ENCODE results near the gene CHST13. TPM values are rescaled to one million over a fixed set of nuclear protein-coding genes. Genes with fewer than 3 reads are reported as not detected.

The CHST13 gene
- total and polyA plus RNA-seq, 2 of the 4 experiments (the other 2 are of a cell fraction), result not detected

DNA sequence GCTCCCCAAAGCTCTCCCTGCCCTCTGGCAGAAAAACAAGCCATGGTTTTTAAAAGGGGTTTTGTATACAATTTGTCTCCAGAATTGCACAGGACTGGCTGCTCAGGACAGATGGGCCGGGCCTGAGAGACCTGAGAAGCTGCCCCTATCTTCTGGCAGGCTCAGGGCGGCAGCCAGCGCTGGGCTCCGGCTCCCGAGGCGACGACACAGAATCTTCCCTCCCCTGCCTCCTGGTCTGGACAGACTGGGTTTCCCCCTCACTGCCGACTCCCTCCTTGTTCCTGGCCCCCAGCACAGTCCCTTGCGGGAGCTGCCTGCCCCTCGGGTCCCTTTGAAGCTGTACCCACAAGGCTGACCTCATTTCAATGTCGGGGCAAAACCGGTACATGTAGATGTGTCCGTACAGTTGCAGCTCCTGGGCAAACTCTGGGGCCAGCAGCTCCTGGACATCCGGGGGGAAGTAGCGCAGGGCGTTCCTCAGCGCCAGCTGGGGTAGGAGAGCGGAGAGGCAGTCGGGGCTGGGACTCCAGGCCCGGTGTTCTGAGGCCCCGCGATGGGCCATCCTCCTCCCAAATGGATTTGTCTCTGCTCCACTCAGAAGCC lies 13.5 kb upstream of the CHST13 start:
- no TSS peak for BruUV-seq (replicated peaks)
- intact Hi-C loops (cut with micrococcal nuclease), result no loop called here
- no peak overlapping the region for H3K27ac ChIP-seq (ENCODE audit: insufficient read depth, low read length)
- H3K23ac ChIP-seq (ENCODE audit: low read depth, low read length), result no peak overlapping the region
- H4K20me1 ChIP-seq (ENCODE audit: insufficient read depth, low read length), result no peaks in the 10 kb centered on the region
- WGBS, 2 experiments (ENCODE audit: extremely low coverage in 2 of 2, insufficient read length in 1 of 2), result 36% methylated on average over 4 of the region's 22 CpGs; no CpG with 5 or more reads in 1 of the 2 experiments
- no peak overlapping the region for H2BK5ac ChIP-seq (ENCODE audit: low read depth, low read length, poor library complexity, severe bottlenecking)
- in situ Hi-C loops (cut with MboI; ENCODE audit: low sequenced_read_pairs), result no loop called here
- H4K5ac ChIP-seq (ENCODE audit: low read depth, low read length), result no peak overlapping the region
- H4K91ac ChIP-seq (ENCODE audit: insufficient read depth, low read depth, low read length), result no peak overlapping the region
- no peak for TF ChIP-seq NFE2L2 (IDR thresholded peaks at IDR 0.05; ENCODE audit: low read depth, low read length)
- no peak for DNase-seq
- no peak overlapping the region for H3K18ac ChIP-seq (ENCODE audit: low read depth, low read length)
- H2AFZ ChIP-seq (replicated peaks; ENCODE audit: low read length, poor library complexity), result peak overlapping the region; percentile 53
- no peak overlapping the region for H2BK120ac ChIP-seq (ENCODE audit: low read depth, low read length)
- H3K9ac ChIP-seq (ENCODE audit: low read depth, low read length), result no peak overlapping the region
- no peak overlapping the region for H3K56ac ChIP-seq (ENCODE audit: extremely low read depth, insufficient read depth, low read length)
- no peak overlapping the region for H3K4me3 ChIP-seq (ENCODE audit: insufficient read depth, low read depth, low read length)
- no peaks in the 10 kb centered on the region for H3K4me1 ChIP-seq (ENCODE audit: control insufficient read depth, insufficient read depth, low read length)
- peaks cover 29% of the 10 kb centered on the region; the same call in 1 of the 2 replicates for H3K27me3 ChIP-seq (ENCODE audit: control insufficient read depth, insufficient read depth, low read length)
- no peak overlapping the region for H3K4ac ChIP-seq (ENCODE audit: low read depth, low read length)
- no peak overlapping the region for H2BK15ac ChIP-seq (ENCODE audit: low read depth, low read length)
- POLR2A ChIA-PET (ENCODE audit: unreplicated experiment), result no interaction called here
- no peak overlapping the region for H2BK20ac ChIP-seq (ENCODE audit: low read depth, low read length)
- no peaks in the 10 kb centered on the region for H3K36me3 ChIP-seq (ENCODE audit: control insufficient read depth, insufficient read depth, low read length)
- H2AK9ac ChIP-seq (replicated peaks; ENCODE audit: low read depth, low read length, poor library complexity), result no peak overlapping the region
- peak; percentile 49; the same call in 1 of the 2 replicates for ATAC-seq (ENCODE audit: low read depth)
- CTCF ChIA-PET, result no interaction called here
- dilution Hi-C loops (cut with HindIII; ENCODE audit: low sequenced_read_pairs, unreplicated experiment), result no loop called here
- no peaks in the 10 kb centered on the region for H3K9me1 ChIP-seq (ENCODE audit: insufficient read depth, low read length)
- H4K8ac ChIP-seq (ENCODE audit: low read depth in 2 of 2, low read length in 2 of 2), result no peak overlapping the region
- no peaks in the 10 kb centered on the region for H3K79me1 ChIP-seq (ENCODE audit: low read depth in 1 of 2, low read length in 2 of 2)
- H3K9me3 ChIP-seq (ENCODE audit: control insufficient read depth, insufficient read depth, low read length), result no peaks in the 10 kb centered on the region
- H3K14ac ChIP-seq (replicated peaks; ENCODE audit: low read depth, low read length), result no peak overlapping the region
- H2AK5ac ChIP-seq (ENCODE audit: low read depth, low read length), result no peak overlapping the region
- H3K4me2 ChIP-seq (ENCODE audit: low read depth, low read length), result no peak overlapping the region
